Glutamatergic neuron (in vitro differentiated cells): ENCODE measurements around the gene CCN2. TPM values are rescaled to one million over a fixed set of nuclear protein-coding genes. Genes with fewer than 3 reads are reported as not detected.

Experiments used
- DNase-seq: peaks from one replicate; pipeline ENCODE4 v3.0.0; 2022
- H3K27ac Mint-ChIP-seq: one replicate; pipeline ENCODE4 v1.8.0; 2020; ENCODE audit warnings: mild to moderate bottlenecking, mixed read lengths, inconsistent platforms; ENCODE audit not compliant: unreplicated experiment
- H3K27me3 Mint-ChIP-seq: one replicate; pipeline ENCODE4 v1.8.0; 2020; ENCODE audit warnings: mild to moderate bottlenecking, moderate library complexity, mixed read lengths, inconsistent platforms; ENCODE audit not compliant: unreplicated experiment
- H3K36me3 Mint-ChIP-seq: one replicate; pipeline ENCODE4 v1.8.0; 2020; ENCODE audit warnings: mild to moderate bottlenecking, mixed read lengths, inconsistent platforms; ENCODE audit not compliant: unreplicated experiment
- H3K4me1 Mint-ChIP-seq: one replicate; pipeline ENCODE4 v1.8.0; 2020; ENCODE audit warnings: mild to moderate bottlenecking, low read depth, mixed read lengths, inconsistent platforms; ENCODE audit not compliant: unreplicated experiment
- H3K4me3 Mint-ChIP-seq: one replicate; pipeline ENCODE4 v1.8.0; 2020; ENCODE audit warnings: mild to moderate bottlenecking, mixed read lengths, inconsistent platforms; ENCODE audit not compliant: unreplicated experiment
- H3K9me3 Mint-ChIP-seq: one replicate; pipeline ENCODE4 v1.8.0; 2020; ENCODE audit warnings: mild to moderate bottlenecking, moderate library complexity, mixed read lengths, inconsistent platforms; ENCODE audit not compliant: unreplicated experiment
- total RNA-seq: library from RNA; stranded (reverse); fragmentation: NEBNext Ultra II Directional; extraction: Animal tissue kit (Norgen Biotek cat#: 25700); gene quantifications from one replicate; pipeline ENCODE4 v1.2.1, GENCODE V29; 2021; ENCODE audit not compliant: unreplicated experiment
- TF ChIP-seq, protein P1 (sequence below): fragments of 200-600 bp; sonication (generic); IDR thresholded peaks from one replicate; pipeline ENCODE4 v1.5.0; 2021; ENCODE audit not compliant: partially characterized antibody, unreplicated experiment

The CCN2 gene
- total RNA-seq, 1 donor from 2014 or later: 1.2 TPM

DNA sequence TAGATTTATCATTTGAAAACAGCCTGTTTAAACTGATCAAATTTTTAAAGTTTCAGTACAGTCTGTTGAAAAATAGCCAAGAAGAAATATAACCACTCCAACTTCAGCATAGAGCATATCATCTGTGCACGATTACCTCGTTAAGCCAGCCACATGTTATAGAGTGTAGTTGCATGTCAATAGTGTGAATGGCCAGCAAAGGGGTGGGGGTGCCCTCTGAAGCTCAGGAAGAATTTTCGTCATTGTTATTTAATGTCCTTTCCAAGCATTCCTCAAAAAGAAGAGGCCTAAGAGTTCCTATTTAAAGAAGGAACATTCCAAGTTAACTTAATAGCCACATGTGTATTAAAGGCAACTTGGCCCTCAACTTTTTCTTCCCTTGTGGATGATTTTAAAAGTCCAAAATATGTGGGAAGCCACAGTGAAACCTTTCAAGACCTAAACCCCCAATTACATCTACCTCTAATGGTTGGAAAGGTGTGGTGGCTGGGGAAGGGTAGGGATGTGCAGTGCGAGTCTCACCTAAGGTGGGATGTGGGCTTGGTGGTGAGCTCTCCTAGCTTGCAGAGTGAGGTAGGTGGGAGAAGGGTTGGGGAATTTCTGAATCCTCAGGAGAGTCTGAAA lies 1.8 kb upstream of the CCN2 start:
- Mint-ChIP-seq H3K4me3 (no peak overlapping the region), H3K27ac (no peak overlapping the region), H3K4me1 (peaks cover 5% of the 10 kb centered on the region), H3K27me3 (peaks cover 5% of the 10 kb centered on the region), H3K9me3 (peaks cover 3% of the 10 kb centered on the region), H3K36me3 (no peaks in the 10 kb centered on the region)
- TF ChIP-seq, protein P1, sequence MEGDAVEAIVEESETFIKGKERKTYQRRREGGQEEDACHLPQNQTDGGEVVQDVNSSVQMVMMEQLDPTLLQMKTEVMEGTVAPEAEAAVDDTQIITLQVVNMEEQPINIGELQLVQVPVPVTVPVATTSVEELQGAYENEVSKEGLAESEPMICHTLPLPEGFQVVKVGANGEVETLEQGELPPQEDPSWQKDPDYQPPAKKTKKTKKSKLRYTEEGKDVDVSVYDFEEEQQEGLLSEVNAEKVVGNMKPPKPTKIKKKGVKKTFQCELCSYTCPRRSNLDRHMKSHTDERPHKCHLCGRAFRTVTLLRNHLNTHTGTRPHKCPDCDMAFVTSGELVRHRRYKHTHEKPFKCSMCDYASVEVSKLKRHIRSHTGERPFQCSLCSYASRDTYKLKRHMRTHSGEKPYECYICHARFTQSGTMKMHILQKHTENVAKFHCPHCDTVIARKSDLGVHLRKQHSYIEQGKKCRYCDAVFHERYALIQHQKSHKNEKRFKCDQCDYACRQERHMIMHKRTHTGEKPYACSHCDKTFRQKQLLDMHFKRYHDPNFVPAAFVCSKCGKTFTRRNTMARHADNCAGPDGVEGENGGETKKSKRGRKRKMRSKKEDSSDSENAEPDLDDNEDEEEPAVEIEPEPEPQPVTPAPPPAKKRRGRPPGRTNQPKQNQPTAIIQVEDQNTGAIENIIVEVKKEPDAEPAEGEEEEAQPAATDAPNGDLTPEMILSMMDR: no peak
- no peak for DNase-seq

- peaks cover 5% of the 10 kb centered on the region for H3K4me1 Mint-ChIP-seq
- TF ChIP-seq, protein P1: no peak
- H3K9me3 Mint-ChIP-seq: peaks cover 3% of the 10 kb centered on the region
Measured at GRCh38 chr6:131951576-131952230, 531 bp upstream of the CCN2 start.

GRCh38 chr6:131949909-131950766 lies 1.0 kb downstream of the CCN2 start:
- H3K4me3 Mint-ChIP-seq: peak overlapping the region; percentile 74
- TF ChIP-seq, protein P1: peak; percentile 61
- no peak overlapping the region for H3K27ac Mint-ChIP-seq
- no peaks in the 10 kb centered on the region for H3K36me3 Mint-ChIP-seq
- peaks cover 3% of the 10 kb centered on the region for H3K9me3 Mint-ChIP-seq
- peak; percentile 88 for DNase-seq
- H3K4me1 Mint-ChIP-seq: peaks cover 5% of the 10 kb centered on the region
- H3K27me3 Mint-ChIP-seq: peaks cover 5% of the 10 kb centered on the region

More at GRCh38 chr6:131951576-131952230, 531 bp upstream of the CCN2 start:
- Mint-ChIP-seq H3K27ac (no peak overlapping the region), H3K27me3 (peaks cover 5% of the 10 kb centered on the region), H3K36me3 (no peaks in the 10 kb centered on the region), H3K4me3 (peak overlapping the region; percentile 83)
- no peak for DNase-seq

GRCh38 chr6:131949620-131949908 lies 1.6 kb downstream of the CCN2 start:
- Mint-ChIP-seq H3K36me3 (no peaks in the 10 kb centered on the region), H3K27ac (no peak overlapping the region), H3K27me3 (peaks cover 5% of the 10 kb centered on the region), H3K4me3 (peak overlapping the region; percentile 14), H3K9me3 (peaks cover 3% of the 10 kb centered on the region), H3K4me1 (peaks cover 5% of the 10 kb centered on the region)
- TF ChIP-seq, protein P1: no peak
- DNase-seq: no peak
